Hepatocyte (in vitro differentiated cells): ENCODE results near the gene C9.

Experiments used
- CTCF ChIP-seq: fragments of 200-600 bp; sonication (generic); IDR thresholded peaks from 2 replicates; pipeline ENCODE4 v1.5.1; 2016; ENCODE audit warnings: antibody characterized with exemption, mild to moderate bottlenecking; ENCODE audit not compliant: poor library complexity
- EZH2 ChIP-seq: fragments of 200-600 bp; sonication (generic); IDR thresholded peaks from 2 replicates; pipeline ENCODE4 v1.6.1; 2016; ENCODE audit warnings: antibody characterized with exemption, mild to moderate bottlenecking, borderline replicate concordance

GRCh38 chr5:39395521-39395920 lies 31.2 kb upstream of the C9 start:
- TF ChIP-seq CTCF = no peak
- TF ChIP-seq EZH2 = no peak
